A172 (cell line): ENCODE results near the gene ARPC2. TPM values are rescaled to one million over a fixed set of nuclear protein-coding genes. Genes with fewer than 3 reads are reported as not detected.

Experiments used
- DNase-seq: peaks from one replicate; pipeline ENCODE4 v3.0.0-alpha.2; 2015; ENCODE audit warnings: low spot score
- total RNA-seq: library from RNA; depleted of rRNA; stranded (reverse); fragments of >200 nt; shearing (Covaris generic); gene quantifications from 2 replicates; pipeline ENCODE4 v1.2.3, GENCODE V29; 2014

The ARPC2 gene
- total RNA-seq, 1 experiment from 2014 or later: 489 TPM

DNA sequence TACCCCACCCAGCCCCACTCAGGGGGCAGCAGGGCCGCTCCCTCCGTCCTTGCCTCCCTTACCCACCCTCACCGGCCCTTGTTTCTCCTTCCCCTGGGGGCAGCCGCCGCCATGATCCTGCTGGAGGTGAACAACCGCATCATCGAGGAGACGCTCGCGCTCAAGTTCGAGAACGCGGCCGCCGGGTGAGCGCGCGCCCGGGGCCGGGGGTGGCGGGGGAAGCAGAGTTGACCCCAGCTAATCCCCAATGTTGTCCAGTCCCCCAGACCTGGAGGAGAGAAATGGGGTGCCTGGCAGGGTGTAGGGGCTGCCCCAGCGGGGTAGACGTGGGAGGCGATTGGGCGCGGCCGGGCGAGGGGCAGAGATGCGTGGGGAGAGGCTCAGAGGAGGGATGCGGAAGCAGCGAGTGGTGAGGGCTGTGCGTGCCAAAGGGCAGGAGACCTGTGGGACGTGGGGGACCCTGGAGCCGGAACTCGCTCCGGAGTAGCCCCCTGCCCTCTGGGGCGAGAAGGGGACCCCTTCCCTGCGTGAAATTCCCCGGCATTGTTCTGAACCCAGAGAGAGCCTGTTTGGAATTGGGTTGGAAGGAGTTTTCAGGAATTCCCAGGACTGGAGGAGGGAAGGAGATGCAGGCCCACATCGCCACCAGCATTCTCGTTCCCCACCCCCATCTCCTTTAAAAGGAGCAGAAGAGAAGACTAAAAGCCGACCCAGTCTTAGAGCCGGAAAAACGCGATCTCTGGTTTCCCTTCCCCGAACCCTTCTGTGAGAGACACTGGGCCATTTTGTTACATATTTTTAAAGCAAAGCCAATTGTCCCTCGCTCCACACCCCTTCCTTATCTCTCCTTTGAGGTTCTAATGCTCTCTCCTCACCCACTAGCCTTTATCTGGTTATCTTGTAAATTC lies 625 bp downstream of the ARPC2 start:
- peak; percentile 32 for DNase-seq

DNA sequence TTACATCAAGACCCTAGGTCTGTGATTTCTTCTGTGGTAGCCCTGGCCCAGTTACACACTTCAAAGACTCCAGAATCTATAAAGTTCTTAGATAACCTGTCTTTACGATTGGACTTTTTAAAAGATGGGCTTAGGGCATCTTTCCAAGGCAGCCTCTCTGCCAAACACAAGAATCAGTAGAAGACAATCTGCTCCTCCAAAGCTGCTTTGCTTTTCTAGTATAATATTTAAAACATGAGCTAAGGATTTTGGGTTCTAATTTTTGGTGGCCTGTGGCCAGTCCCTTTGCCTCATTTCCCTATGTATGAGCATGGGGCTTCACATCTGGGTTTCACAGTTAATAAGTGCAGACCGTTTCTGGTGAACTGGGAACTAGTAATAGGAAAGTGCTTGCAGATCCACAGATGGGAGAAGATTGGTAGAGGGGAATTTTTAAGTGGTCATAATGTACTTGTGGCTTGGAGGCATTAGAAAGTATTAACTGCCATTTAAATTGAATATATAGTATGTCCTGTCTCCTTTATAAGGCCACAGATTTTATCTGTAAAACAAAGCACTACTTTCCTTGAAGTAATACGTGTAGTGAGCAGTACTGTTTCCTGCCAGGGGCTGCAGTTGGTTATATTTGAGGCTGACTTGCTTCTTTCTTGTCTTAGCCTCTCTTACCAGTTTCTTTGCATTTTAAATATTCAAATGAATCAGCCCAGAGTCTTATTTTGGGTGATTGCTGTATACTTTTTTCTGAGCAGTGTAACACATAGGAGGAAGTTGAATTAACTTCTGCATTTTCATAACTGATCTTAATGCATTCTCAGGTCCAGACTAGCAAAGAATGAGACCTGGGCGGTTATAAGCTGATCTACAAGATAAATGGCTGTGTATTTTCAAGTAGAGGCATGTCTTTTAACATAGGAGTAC lies 1.5 kb downstream of the ARPC2 start:
- DNase-seq: no peak

DNA sequence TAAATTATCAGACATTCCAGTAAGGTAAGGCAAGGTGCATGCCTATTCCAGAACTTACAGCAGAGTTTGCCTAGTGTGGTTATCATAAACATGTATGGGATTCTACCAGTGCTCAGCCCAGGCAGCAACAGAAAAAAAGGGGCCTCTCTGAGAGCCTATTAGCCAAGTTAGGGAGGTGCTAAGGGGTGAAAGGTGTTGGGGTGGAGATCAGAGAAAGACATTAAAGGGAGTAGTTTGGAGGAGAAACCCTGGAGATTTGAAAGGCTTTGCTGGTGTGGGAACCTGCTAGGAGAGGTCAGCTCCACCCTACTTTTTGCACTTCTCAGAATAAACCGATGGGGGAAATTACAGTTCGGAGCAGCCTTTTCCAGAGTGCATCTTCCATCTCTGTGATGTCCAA lies 2.9 kb downstream of the ARPC2 start:
- DNase-seq: no peak

DNA sequence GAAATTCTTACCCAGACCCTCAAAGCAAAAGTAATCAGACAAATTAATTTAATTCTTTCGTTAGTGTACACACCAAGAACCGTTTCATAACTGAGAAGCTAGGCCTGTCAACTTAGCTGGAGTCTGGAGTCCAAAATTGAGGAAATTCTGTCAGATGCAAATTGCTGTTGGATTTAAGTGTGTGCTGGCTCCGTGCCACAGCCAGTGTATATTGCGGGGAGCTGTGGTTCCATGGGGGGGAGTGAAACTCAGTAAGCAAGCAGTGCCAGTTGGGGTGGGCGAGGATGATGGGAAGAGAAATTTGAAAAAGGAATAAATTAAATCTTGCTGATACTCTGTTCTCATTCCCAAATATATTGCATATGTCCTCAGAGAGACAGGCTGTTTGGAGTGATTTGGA lies 4.0 kb downstream of the ARPC2 start:
- no peak for DNase-seq

DNA sequence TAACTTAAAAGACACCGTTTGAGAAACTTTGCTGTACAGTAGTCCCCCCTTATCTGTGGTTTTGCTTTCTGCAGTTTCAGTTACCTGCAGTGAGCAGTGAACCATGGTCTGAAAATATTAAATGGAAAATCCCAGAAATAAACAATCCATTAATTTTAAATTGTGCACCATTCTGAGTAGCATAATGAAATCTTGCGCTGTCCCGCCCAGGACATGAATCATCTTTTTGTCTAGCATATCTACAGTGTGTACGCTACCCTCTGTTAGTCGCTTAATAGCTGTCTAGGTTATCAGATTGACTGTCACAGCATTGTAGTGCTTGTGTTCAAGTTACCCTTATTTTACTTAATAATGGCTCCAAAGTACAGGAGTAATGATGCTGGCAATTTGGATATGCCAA lies 6.1 kb downstream of the ARPC2 start:
- DNase-seq: peak; percentile 31

DNA sequence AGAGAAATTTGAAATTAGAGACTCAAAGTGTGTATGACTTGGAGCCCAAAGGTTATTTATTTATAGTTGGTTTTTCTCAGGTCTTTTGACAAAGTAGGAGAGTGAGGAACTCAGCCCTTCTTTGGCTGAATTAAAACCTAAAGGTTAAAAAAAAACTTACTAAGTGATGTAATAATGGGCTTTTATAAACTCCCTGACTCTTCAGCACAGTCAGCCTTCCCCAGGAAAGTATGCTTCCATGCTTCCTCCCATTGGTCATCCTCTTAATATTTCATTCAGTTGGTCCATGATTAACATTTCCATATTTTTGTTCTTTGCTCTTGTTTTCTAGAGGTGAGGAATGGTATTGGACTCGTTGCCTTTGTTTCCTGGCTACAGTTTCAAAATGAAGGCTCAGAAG lies 7.2 kb downstream of the ARPC2 start:
- no peak for DNase-seq

DNA sequence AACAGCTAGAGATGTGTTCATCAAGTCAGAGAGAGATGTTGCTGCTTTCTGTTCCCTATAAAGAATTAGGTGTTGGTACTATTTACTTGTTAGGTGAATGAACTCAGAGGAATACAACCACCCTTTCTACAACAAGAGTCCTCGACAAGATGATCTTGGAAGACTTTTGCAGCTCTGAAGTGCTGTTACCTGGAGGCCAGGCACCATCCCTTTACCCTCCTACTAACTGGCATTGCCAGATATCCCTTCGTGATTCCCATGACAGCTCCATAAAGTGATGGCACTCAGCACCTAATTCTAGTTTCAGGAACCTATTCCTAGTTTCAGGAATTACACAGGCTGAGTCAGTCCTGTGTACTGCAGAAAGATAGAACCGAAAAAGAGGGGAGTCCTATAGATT lies 9.9 kb downstream of the ARPC2 start:
- DNase-seq: no peak

DNA sequence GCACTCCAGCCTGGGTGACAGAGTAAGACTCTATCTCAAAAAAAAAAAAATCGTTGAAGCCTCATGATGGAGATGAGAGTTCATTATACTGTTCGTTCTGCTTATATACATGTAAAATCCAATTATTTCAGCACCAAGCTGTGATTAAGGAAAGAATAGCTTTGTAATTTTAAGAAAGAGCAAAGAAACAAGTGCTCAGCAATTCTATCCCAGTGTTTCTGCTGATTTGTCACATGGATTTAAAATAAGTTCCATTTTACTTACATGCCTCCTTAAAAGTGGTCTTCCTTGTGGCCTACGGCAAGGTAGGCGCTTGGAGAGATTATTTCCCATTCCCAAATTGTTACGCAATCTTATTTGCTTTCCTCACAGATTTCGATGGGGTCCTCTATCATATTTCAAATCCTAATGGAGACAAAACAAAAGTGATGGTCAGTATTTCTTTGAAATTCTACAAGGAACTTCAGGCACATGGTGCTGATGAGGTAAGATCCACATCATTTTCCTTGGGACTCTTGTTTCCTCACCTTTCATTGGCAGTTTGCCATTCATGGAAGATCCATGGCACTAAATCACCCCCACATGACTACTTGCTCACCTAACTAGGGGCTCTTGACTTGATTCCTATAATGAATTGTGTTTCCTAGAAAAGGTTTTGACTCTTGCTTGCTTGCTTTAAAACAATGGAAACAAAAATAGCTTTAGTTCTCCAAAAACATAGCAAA lies 11.5 kb downstream of the ARPC2 start:
- DNase-seq: peak; percentile 38

DNA sequence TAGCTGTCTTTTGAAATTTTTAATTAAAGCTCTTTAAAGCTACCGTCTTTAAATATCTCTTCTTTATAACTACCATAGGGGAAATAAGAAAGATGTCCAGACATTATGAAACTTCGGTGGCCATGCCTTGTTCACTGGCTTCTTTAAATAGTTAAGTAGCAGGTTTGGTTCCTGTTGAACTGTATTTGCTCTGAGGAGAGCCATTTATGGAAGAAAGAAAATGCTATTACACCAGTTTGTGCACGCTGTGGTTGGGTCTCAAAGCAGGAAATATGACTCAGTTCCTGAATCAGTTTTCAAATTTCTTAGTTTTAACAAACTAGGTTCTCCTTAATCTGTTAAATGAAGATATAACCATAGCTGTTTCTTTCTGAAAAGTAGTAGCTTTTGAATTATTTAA lies 12.2 kb downstream of the ARPC2 start:
- DNase-seq: peak; percentile 86

DNA sequence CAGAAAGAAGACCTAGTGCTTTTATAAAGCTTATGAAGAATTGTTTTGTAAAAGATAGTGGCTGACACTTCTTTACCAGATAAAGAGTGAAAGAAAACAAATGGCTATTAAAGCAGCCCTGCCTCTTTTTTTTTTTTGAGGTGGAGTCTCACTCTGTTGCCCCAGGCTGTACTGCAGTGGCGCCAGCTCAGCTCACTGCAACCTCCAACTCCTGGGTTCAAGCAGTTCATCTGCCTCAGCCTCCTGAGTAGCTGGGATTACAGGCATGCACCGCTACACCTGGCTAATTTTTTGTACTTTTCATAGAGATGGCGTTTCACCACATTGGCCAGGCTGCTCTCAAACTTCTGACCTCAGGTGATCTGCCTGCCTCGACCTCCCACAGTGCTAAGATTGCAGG lies 12.9 kb downstream of the ARPC2 start:
- peak; percentile 66 for DNase-seq

DNA sequence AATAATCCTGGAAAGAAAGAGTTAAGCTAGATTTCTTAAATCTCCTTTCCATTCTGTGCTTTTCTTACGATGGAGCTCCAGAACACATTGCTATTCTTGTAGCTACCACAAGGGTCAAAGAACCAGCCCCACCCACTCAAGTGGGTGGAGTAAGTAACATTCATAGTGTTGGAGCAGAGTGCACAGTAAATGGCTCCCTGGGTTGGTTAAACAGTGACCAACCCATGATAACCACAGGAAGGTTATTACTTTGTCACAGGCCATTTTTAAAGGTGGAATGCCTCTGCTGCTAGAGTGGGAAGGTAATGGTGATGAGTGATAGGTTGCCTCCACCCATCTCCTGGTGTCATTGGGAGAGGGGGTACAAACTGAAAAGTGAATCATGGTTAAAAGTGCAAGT lies 13.9 kb downstream of the ARPC2 start:
- DNase-seq: peak; percentile 64

DNA sequence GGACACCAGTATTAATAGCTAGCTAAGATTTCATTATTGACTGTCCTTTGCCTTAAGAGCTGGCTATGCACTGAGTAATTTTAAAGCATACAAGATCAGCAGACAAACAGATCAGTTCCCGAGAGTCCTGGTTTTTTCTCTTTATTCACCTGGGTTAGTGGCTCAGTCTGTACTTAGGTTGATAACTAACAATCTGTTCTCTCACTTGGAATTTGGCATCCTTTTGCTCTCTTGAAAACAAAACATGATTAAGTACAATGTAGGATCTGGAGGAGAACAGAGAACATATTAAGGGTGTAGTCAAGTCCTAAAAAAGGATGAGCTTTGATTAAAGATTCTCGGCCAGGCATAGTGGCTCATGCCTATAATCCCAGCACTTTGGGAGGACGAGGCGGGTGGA lies 16.6 kb downstream of the ARPC2 start:
- no peak for DNase-seq

DNA sequence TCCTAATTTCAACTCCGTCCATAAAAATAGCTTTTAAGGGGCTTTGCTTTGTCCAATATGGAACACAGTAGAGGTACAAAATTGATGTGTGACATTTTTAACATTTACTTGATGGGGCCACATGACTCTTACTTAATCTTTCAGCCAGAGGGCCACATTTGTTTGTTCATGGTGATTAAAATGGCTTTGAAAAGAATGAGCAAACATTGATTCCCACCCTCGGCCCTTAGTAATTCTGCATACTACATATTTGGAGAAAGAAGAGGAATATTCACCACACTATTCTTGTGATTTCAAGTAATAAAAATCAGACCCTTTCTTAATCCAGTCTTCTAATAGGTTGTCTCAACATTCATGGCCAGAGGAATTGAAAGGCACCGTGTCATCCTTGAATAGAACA lies 17.5 kb downstream of the ARPC2 start:
- DNase-seq: no peak

DNA sequence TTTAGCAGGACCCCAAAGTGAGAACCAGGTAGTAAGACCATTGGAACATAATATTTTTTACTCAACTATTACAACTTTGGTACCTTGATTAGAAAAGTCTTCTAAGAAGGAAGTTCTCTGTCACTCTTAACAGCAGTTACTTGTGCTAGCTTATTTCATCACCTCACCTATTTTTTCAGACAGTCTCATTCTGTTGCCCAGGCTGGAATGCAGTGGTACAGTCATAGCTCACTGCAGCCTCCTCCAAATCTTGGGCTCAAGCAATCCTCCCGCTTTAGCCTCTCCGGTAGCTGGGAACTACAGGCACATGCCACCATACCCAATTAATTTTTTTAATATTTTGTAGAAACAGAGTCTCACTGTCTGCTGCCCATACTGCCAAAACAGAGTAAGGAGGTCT lies 18.0 kb downstream of the ARPC2 start:
- no peak for DNase-seq

DNA sequence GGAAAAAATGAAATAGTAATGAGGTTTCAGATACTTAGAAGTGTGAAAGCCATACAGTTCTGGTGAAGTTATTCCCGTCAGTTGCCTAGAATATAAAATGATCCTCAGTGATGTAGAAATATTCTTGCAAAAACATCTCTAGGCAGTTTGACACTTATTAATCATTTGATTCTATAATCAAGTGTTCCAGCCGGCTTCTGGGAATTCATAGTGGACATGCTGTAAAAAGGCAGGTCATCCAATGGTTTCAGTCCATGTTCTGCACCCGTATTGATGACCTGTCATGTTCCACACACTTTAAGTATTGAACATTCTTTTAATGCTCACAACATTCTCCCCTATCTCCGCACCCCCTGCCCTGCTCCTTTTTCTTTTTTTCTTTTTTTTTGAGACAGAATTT lies 19.8 kb downstream of the ARPC2 start:
- DNase-seq: no peak

DNA sequence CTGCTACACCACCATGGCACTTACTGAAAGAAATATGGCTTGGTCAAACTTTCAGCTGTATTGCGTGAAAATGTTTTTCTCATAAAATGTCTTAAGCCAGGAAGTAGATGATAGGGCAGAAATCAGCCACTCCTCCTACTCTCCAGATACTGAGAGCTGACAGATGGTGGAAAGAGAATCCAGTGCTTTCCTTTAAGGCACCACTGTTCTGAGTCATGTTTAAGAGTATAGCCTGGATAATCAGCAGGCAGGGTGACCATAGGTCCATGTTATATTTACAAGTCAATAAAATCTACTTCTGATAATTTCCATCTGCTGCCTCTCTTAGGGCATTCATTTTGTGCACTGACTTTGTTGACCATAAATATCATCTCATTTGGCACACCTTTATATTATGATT lies 21.9 kb downstream of the ARPC2 start:
- DNase-seq: no peak

DNA sequence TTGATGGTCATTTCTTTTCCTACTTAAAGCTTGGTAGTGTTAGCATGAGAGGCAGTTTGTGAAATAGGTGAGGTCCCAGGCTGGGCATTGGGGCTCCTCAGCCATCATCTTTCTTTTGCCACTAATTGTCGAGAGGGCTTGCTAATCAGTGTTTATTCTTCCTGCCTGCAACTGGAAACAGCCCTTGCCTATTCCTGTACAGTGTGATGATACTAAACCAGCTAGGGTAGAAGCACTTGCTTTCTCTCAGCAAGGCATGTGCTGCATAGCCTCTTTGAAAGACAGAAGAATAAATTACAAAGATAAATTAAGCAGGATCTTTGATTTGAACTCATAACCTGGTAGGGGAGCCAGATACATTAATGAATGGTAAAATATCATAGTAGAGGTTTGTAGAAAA lies 27.2 kb downstream of the ARPC2 start:
- DNase-seq: no peak

DNA sequence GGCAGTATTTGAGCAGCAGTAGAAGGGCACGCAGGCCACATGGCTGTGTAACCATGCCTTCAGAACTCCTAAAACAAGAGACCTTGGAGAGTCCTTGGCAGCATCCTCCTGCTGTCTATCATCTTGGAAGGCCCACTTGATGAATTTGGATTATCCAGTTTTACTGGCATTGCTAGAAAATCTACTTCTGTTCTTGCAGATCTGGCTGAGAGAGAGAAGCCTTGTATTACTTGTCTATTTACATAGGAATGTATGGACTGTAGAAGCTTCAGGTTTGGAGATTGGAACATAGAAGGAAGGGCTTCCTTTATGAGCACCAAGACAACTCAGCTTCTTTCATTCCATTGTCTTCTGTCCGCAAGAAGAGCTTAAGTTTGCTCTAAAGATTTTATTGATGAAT lies 27.7 kb downstream of the ARPC2 start:
- no peak for DNase-seq

DNA sequence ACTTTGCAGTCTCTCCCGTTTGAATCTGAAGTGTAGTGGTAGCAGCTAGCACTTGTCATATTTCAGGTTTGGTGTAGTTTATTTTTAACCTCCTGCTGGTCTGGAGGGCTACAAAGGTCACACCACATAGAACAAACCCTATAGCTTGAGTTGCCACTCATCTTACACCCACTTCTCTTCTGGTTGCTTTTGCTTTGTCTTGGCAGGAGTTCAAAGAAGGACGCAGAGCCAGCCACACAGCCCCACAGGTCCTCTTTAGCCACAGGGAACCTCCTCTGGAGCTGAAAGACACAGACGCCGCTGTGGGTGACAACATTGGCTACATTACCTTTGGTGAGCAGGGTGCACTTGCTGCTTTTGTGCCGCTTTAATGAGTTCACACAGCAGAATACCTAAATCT lies 28.2 kb downstream of the ARPC2 start:
- no peak for DNase-seq

DNA sequence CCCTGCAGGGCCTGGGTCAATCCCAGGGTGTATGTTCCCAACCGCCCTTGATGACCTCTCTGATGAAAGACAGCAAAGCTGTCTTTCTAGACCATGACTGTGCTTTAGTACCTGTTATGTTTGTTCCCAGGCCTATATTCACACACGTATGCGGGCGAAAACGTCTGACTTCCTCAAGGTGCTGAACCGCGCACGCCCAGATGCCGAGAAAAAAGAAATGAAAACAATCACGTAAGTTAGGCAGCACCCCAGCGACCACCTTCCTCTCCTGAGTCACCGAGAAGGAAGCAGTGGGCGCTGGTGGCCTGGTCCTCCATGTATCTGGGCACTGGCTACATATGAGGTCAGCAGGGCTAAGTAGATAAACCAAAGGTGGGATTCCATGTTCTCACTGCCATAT lies 32.7 kb downstream of the ARPC2 start:
- DNase-seq: no peak

DNA sequence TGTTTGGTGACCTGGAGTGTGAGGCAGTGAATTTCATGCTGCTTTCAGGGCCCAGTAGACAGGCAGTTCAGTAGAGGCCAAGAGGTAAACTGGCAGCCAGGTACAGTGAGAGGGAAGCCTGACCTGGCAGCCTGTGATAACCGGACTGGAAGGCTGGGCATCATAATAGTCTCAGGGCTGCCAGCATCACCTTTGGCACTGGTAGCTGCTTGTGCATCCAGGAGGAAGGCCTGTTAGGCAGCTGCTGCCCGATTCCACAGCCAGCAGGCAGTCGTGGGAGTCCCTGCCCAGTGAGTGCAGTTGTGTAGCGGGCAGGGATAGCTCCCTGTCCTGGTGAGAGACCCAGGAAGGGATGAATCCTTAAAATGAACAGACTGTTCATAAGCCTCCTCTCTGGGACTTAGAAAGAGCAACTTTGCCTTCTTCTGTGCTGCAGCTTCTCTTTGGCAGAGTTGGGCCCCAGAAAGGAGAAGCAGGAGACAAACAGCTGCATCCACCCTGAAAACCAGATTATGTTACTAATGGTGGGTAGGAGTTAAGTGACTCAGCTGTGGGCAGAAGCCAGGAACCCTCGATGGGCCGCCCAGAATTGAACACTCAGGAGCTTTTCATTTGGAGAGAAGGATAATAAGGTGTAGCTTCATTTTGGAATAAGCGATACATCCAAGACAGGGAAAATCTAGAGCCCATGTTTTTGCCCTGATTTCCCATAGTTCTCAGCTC lies 35.7 kb downstream of the ARPC2 start:
- no peak for DNase-seq

DNA sequence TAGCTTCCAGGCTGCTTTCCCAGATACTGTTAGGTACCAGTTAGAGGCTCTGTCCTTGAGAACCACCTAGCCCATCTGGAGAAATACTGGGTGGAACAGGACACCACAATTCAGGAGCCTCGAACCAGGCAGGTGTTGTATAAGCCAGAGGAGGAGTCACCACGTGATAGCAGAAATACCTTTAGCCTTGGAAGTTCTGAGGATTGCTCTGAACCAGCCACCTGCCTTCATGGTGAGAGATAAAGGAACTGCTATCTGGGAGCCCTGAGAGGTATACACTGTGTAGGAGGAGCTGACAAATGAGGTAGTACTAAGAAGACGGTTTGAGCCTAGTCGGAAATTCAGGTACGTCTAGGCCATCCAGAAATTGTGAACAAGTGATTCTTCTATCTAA lies 36.2 kb downstream of the ARPC2 start:
- DNase-seq: no peak
